Panc1 (cell line): Measurements from ENCODE around the gene SRCAP. TPM values are rescaled to one million over a fixed set of nuclear protein-coding genes. Genes with fewer than 3 reads are reported as not detected.

Experiments
- ATAC-seq: fragments of 200-7000 bp; cut with Tn5 transposase; 2 replicates; pipeline ENCODE4 v1.9.1; 2020; ENCODE audit warnings: mild to moderate bottlenecking, moderate library complexity
- BruUV-seq: library from RNA; stranded (reverse); fragments of 400-500 nt; replicated peaks from 2 replicates; lab custom pipeline; 2021; lab: Mats Ljungman, UMichigan
- CTCF ChIA-PET: fragments of 300-600 bp; sonication (Branson Sonifier 250); formaldehyde crosslinking; loops from one replicate; lab custom pipeline; 2022; ENCODE audit warnings: antibody characterized with exemption; lab: Charles Lee
- POLR2A ChIA-PET: fragments of 300-600 bp; sonication (Branson Sonifier 250); formaldehyde crosslinking; loops from one replicate; lab custom pipeline; 2022; ENCODE audit warnings: antibody characterized with exemption; lab: Charles Lee
- DNase-seq: peaks from one replicate; pipeline ENCODE4 v3.0.0-alpha.2; 2010; ENCODE audit warnings: low read depth, low spot score
- H3K27ac ChIP-seq: 2 replicates; pipeline ENCODE4 v1.5.1; 2011; ENCODE audit warnings: mild to moderate bottlenecking, low read length, inconsistent platforms
- H3K27me3 ChIP-seq: fragments of 200-500 bp; sonication (Bioruptor generic); 2 replicates; pipeline ENCODE4 v1.6.0; 2014; ENCODE audit warnings: low read length, inconsistent platforms; ENCODE audit not compliant: control insufficient read depth, insufficient read depth
- H3K36me3 ChIP-seq: fragments of 200-500 bp; sonication (Bioruptor generic); 2 replicates; pipeline ENCODE4 v1.5.1; 2014; ENCODE audit warnings: inconsistent platforms, mild to moderate bottlenecking, low read length, moderate library complexity; ENCODE audit not compliant: control insufficient read depth, insufficient read depth
- H3K4me1 ChIP-seq: 2 replicates; pipeline ENCODE4 v1.5.1; 2011; ENCODE audit warnings: inconsistent platforms, mild to moderate bottlenecking, low read length, moderate library complexity; ENCODE audit not compliant: control insufficient read depth, insufficient read depth
- H3K4me3 ChIP-seq, 2 experiments: 2 replicates each; pipeline ENCODE4 v1.5.1; 2011 to 2012; ENCODE audit warnings: low read depth in 2 of 2, low read length in 2 of 2, mild to moderate bottlenecking in 2 of 2, inconsistent platforms in 1 of 2, moderate library complexity in 1 of 2
- H3K9me3 ChIP-seq: fragments of 200-500 bp; sonication (Bioruptor generic); 2 replicates; pipeline ENCODE4 v1.5.1; 2014; ENCODE audit warnings: low read depth, mild to moderate bottlenecking, inconsistent platforms, low read length, moderate library complexity; ENCODE audit not compliant: control insufficient read depth, insufficient read depth
- CTCF ChIP-seq: fragments of 450-650 bp; IDR thresholded peaks from 2 replicates; pipeline ENCODE4 v1.5.1; 2017; ENCODE audit warnings: mild to moderate bottlenecking
- POLR2AphosphoS5 ChIP-seq: IDR thresholded peaks from 2 replicates; pipeline ENCODE4 v1.6.1; 2012; ENCODE audit warnings: mild to moderate bottlenecking, low read depth, low read length, moderate library complexity
- REST ChIP-seq, 2 experiments: IDR thresholded peaks; 2 replicates each; pipeline ENCODE4 v1.6.1; 2011 to 2012; ENCODE audit warnings: low read depth in 2 of 2, control low read depth in 1 of 2, low read length in 1 of 2, mild to moderate bottlenecking in 1 of 2, moderate library complexity in 1 of 2; ENCODE audit not compliant: insufficient read depth in 1 of 2
- SIN3A ChIP-seq: IDR thresholded peaks from 2 replicates; pipeline ENCODE4 v1.6.1; 2012; ENCODE audit warnings: low read depth, mild to moderate bottlenecking, low read length, moderate library complexity, borderline replicate concordance; ENCODE audit not compliant: insufficient read depth
- TCF7L2 ChIP-seq: IDR thresholded peaks from 2 replicates; pipeline ENCODE4 v1.6.1; 2011; ENCODE audit warnings: mild to moderate bottlenecking, low read depth, low read length, inconsistent platforms
- in situ Hi-C: cut with HindIII; loops from 2 replicates; pipeline ENCODE4 v1.10.0; 2016; ENCODE audit warnings: low sequenced_read_pairs, low pct_unique_long_range_greater_than_20kb
- intact Hi-C: fragments of 100-400 bp; cut with micrococcal nuclease; formaldehyde crosslinking; loops from one replicate; pipeline ENCODE4 v1.10.0; 2022; ENCODE audit not compliant: unreplicated experiment
- total RNA-seq: library from RNA; stranded (reverse); gene quantifications from one replicate; pipeline ENCODE4 v1.2.1, GENCODE V29; 2021; ENCODE audit not compliant: unreplicated experiment

Gene SRCAP
- total RNA-seq, 1 experiment from 2014 or later = 73.6 TPM

GRCh38 chr16:30782486-30783279 lies 83.7 kb downstream of the SRCAP start:
- ChIA-PET POLR2A (interaction anchor here (0.6 kb wide), 1 partner anchor 119 kb away, joined by 3 read pairs; no protein-coding TSS in a partner anchor), CTCF (no interaction called here)
- DNase-seq (no peak), ATAC-seq (no peak)
- no peak overlapping the region for H3K27ac ChIP-seq
- TF ChIP-seq REST (IDR thresholded peaks at IDR 0.05; ENCODE audit: insufficient read depth in 1 of 2, low read depth in 2 of 2, low read length in 1 of 2) = no peak
- no peak for TF ChIP-seq SIN3A
- no peak for TF ChIP-seq POLR2AphosphoS5
- no peak for TF ChIP-seq CTCF
- in situ Hi-C loops (no loop called here), intact Hi-C loops (no loop called here)
- no peak overlapping the region for H3K4me3 ChIP-seq
- no peaks in the 10 kb centered on the region for H3K9me3 ChIP-seq
- BruUV-seq = no TSS peak
- no peaks in the 10 kb centered on the region for H3K27me3 ChIP-seq
- peaks cover 8% of the 10 kb centered on the region; the same call in 1 of the 2 replicates for H3K36me3 ChIP-seq
- H3K4me1 ChIP-seq = peaks cover 20% of the 10 kb centered on the region

GRCh38 chr16:30783280-30784109 lies 84.5 kb downstream of the SRCAP start:
- ChIA-PET CTCF (interaction anchor here (0.6 kb wide), 1 partner anchor 26 kb away, joined by 3 read pairs; no protein-coding TSS in a partner anchor), POLR2A (interaction anchor here (0.6 kb wide), 2 partner anchors 36 to 118 kb away, joined by 3 read pairs; no protein-coding TSS in a partner anchor)
- TF ChIP-seq SIN3A = no peak
- TF ChIP-seq POLR2AphosphoS5 = no peak
- no peak for TF ChIP-seq REST (IDR thresholded peaks at IDR 0.05; ENCODE audit: insufficient read depth in 1 of 2, low read depth in 2 of 2, low read length in 1 of 2)
- no peak for TF ChIP-seq CTCF
- TF ChIP-seq TCF7L2 = no peak
- Histone ChIP-seq H3K4me3 (no peak overlapping the region), H3K36me3 (peaks cover 8% of the 10 kb centered on the region; the same call in 1 of the 2 replicates), H3K27ac (no peak overlapping the region), H3K9me3 (no peaks in the 10 kb centered on the region), H3K4me1 (peaks cover 23% of the 10 kb centered on the region), H3K27me3 (no peaks in the 10 kb centered on the region)
- in situ Hi-C loops = no loop called here
- ATAC-seq = no peak
- intact Hi-C loops = no loop called here
- no TSS peak for BruUV-seq
- no peak for DNase-seq
